Measurements from ENCODE around the gene ATAD2B.
A peak's percentile ranks its signal among the peaks of the same experiment; 100 is the strongest.
"Not testable (repeated sequence)": the region's sequence is repeated elsewhere in the genome, so short reads cannot be mapped to it uniquely, and the experiment has no call there.

ATAD2B gene

DNA sequence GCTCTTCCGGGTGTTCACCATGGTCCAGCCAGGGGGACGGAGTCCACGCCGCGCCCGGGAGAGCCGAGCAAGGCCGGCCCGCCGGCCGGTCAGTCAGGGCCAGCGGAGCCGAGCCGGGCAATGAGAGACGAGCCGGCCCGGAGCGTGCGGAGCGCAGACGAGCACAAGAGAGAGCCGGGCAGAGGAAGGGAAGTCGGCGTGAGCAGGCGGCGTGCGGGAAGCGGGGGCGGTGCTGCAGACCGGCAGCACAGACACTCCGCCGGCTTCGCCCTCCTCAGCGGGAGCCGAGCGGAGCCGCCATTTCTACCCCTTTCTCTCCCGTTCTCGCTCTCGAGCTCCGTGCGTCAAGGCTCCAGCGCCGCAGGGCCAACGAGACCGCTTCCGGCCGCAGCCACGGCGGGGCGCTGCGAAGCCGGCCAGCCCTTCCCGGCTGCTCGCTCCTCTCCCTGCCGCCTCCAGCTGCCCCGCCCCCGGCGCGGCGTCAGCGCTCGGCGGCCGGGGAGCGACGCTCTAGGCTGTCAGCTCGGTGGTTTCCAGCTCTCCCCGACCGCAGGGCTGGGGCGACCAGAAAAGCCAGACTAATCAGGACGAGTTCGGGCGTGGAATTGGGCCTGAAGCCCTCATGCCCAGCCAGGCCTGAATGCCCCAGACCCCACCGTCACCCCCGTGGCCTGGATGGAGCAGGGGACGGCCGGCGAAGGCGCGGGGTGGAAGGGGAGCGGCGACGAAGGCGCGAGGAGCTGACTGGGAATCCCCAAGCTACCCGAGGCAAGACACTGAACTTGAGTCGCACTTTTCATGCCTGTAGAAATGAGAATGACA is at the start of gene ATAD2B:
Gene ATAD2B (minus strand): TSS at position 374 of the 822 bp plus-strand sequence. CDS start 353 bp downstream, at position 21.
- DNase-seq: peak; percentile 89 to 93

DNA sequence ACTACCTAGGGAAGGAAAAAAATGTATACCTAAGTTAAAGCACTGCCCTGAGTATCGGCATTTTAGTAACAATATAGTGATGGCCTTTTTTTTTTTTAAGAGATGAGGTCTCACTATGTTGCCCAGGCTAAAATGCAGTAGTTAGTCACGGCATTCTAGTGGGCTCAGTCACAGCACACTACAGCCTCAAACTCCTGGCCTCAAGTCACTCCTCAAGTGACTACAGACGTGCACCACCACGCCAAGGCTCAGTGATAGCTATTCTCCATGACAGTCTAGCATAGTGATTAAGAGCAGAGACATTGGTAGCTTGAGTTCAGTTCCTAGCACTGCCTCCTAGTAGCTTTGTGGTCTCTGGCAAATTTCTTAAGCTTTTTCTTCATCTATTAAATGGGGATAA is 40.9 kb upstream of the ATAD2B start:
- no peak for DNase-seq

DNA sequence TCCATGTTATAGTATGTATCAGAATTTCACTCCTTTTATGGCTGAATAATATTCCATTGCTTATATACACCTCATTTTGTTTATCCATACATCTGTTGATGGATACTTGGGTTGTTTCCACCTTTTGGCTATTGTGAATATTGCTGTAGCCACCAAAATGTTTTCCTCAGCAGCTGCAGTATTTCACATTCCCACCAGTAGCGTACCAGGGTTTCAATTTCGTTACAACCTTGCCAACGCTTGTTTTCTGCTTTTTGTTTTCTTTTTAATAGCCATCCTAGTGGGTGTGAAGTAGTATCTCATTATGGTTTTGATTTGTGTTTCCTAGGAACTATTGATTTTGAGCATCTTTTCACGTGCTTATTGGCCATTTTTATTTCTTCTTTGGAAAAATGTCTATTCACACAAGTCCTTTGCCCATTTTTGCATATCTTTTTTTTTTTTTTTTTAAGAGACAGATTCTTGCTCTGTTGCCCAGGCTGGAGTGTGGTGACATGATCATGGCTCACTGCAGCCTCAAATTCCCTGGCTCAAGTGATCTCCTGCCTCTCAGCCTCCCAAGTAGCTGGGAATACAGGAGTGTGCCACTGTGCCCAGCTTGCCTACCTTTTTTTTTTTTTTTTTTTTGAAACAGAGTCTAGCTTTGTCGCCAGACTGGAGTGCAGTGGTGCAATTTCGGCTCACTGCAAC is 27.5 kb upstream of the ATAD2B start:
- DNase-seq: no peak

DNA sequence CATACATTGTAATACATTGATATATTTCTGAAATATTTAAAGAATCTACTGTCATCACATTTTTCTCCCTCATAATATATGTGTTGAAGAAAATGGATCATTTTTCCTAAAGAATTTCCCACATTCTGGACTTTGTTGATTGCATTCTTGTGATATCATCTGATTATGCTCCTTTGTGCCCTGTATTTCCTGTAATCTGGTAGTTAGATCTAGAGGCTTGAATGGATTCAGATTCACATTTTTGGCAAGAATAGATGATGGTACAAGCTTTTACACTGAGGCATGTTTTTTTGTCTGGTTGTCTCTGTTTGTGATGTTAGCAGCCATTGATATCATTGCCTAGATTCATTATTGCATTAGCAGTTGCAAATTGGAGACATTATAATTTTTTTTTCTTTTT is 26.7 kb upstream of the ATAD2B start:
- no peak for DNase-seq

DNA sequence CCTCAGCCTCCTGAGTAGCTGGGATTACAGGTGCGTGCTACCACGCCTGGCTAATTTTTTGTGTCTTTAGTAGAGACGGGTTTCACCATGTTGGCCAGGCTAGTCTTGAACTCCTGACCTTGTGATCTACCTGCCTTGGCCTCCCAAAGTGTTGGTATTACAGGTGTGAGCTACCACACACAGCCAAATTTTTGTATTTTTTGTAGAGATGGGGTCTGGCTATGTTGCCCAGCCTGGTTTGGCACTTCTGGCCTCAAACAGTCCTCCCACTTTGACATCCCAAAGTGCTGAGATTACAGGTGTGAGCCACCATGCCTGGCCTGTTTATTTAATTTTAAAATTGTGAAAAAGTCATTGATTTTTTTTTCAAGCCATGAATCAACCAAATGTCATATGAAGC is 25.6 kb upstream of the ATAD2B start:
- DNase-seq: not testable (repeated sequence)

DNA sequence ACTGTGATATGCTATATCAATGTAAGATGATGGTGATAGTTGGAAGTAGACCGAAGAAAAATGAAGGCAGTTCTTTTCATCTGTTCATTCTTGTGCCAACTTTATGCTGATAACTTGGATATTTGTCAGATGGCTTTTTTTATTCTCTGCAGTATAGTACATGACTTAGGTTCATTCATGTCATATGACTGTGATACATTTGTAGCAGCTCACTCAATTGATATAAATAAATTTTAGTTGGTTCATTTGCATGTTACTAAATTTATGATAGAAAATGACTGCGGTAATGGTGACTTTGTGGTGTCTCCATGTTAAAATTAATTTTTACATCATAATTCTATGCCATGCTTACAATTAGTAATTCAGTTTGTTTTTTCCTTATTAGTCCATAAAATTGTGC is 20.4 kb upstream of the ATAD2B start:
- DNase-seq: no peak

DNA sequence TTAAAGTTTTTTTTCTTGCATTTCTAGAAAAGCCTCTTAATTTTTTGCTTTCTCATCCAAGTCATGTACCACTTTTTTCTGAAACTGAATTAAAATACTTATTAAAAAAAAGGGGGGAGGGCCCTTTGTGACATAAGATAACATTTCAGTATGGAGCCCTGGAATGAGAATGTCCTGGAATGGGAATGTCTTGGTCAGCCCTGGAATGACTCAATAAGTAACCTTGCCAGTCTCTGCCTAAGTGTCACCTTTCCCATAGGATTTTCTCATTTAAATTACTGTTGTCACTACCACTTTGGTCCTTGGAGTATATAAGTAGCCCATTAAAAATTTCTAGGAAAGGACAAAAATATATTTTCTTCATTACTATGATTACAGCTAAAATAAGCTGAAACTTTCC is 18.1 kb upstream of the ATAD2B start:
- no peak for DNase-seq

DNA sequence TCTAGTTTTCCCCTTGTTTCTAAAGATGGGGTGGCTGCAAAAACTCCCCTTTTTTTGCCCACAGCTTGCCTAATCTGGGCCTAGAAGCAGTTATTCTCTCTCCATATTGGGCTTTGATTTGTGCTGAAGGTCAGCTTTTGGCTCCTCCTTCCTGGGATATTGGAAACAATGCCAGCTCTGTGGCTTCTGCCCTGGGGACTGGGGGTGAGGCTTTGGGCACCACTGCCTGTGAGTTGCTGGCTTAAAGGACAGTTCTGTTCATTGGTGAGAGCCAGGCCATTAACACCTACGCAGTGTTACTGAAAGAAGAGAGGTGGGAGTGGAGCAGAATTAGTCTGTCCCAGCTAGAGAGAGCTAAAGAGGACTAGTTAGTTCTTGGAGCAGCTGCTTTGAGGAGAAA is 17.6 kb upstream of the ATAD2B start:
- no peak for DNase-seq

DNA sequence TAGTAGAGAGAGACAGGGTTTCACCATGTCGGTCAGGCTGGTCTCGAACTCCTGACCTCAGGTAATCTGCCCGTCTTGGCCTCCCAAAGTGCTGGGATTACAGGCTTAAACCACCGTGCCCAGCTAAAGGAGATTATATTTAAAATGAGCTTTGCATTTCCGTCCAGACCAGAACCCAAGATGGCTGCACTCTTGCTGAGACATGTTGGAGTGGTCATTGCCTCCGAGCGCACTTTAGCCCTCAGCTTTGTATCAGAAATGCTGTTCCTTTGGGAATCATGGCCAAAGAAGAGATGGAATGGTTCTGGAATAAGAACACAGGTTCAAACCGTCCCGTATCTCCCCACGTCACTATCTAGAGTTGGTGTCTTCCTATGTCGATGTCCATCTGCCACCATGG is 16.7 kb upstream of the ATAD2B start:
- DNase-seq: no peak

DNA sequence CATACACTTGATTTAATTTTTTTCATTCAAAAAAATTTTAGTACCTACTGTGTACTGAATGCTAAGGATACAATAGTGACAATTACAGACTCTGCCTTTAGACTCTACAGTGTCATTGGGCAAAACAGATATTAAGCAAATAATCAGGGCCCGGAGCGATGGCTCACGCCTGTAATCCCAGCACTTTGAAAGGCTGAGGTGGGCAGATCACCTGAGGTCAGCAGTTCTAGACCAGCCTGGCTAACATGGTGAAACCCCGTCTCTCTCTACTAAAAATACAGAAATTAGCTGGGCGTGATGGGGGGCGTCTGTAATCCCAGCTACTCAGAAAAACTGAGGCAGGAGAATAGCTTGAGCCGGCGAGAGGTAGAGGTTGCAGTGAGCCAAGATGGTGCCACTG is 14.7 kb upstream of the ATAD2B start:
- DNase-seq: no peak

DNA sequence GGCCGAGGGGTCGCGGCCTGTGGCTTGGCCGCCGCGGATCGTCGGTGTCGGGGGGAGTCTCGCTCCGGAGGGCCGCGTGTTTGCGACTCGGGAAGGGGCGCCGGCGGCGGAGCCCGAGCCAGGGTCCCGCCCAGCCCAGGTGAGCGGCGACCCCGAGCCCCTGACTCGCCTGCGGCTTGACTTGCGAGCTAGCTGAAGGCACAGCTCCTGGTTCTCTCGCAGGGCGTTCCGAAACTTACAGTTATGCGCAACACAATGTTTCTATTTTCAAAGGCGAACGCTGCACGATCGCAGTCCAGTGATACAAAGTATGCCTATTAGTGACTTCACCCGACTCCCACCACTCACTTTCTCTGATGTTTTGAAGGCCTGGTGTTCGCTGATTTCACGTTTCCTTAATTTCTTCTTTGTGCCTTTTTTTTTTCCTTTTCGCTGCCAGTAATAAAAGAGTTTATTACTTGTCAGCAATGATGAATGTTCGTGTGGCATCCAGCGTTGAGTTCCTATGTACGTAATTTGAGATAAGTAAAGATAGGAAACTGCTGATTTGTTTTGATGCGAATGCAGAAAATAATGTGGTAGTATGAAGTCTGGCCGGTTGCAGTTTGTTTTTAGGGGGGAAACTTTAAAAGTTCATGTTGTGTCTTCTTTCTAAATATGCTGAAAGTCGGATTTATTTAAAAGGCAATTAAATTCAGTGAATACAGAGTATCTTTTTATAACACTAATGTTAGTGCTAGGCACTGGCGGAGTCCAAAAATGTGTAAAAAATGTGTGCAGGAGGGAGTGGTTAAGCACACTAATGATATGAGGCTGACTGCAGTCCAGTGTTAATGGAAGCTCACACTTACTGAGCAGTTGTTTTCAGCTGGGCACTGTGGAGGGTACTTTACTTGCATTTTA is 14.0 kb upstream of the ATAD2B start:
- DNase-seq: no peak

DNA sequence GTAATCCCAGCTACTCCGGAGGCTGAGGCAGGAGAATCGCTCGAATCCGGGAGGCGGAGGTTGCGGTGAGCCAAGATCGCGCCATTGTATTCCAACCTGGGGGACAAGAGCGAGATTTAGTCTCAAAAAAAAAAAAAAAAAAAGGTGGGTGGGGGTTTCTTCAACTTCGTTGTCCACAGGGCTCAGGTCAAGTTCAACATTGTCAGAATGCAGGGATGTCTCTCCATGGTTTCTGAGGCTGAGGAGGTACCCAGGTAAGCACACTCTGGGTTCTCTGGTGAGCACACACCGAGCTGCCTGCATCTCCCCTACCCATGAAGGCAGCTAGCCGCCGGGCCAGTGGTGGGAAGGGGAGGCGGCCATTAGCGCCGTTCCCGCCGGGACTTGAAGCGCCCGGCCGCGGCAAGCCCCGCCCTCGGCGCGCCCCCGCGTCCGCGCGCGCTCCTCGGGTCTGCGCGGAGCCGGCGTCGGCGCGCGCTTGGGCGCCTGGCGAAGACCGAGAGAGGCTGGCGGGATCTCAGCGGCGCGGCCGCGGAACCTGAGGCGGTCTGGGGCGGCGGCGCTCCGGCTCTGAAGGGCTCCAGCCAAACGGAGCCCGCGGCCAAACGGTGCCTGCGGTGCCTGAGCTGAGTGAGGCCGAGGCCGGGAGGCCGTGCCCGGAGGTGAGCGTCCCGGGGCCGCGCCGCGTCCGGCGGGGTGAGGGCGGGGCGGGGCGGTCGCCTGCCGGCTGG is 13.2 kb upstream of the ATAD2B start, which contains the start of gene UBXN2A:
Gene UBXN2A (plus strand): TSS at position 477 of the 731 bp plus-strand sequence. CDS start 17,852 bp downstream, outside the sequence.
- DNase-seq: peak; percentile 69 to 73

DNA sequence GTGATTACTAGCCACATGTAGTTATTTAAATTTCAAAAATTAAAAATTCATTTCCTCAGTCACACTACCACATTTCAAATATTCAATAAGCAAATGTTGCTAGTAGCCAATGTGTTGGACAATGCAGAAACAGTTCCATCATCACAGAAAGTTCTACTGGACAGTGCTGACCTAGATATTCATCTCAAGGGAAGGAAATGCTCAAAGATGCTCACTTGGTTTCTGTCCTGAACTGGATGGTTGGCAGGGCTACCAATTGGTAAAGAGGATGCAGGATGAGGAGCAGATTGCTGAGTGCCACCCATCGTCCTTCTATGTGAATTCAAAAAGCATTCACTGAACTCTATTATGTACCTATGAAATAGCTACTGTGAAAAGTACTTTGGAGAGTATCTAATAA is 7.3 kb upstream of the ATAD2B start:
- no peak for DNase-seq

DNA sequence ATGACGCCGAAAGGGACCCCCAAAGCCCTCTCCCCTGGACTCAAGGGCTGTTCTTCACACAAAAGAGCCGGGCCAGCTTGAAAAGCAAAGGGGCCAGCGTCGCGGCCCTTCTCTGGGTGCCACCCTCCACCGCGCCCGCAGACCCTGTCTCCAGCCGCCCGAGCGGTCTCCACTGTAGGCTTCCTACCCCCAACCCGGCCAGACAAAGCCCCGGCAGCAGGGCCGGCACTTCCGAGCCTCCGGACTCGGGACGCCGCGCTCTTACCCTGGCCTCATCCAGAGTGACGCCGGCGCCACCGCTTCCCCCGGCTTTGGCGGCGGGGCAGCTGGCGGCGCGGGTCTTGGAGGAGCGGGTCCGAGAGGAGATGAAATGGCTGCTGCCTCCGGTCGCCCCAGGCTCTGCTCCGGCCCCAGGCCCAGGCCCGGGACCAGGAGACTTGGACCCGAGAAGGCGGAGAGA is 603 bp downstream of the ATAD2B start:
- DNase-seq: peak; percentile 31

DNA sequence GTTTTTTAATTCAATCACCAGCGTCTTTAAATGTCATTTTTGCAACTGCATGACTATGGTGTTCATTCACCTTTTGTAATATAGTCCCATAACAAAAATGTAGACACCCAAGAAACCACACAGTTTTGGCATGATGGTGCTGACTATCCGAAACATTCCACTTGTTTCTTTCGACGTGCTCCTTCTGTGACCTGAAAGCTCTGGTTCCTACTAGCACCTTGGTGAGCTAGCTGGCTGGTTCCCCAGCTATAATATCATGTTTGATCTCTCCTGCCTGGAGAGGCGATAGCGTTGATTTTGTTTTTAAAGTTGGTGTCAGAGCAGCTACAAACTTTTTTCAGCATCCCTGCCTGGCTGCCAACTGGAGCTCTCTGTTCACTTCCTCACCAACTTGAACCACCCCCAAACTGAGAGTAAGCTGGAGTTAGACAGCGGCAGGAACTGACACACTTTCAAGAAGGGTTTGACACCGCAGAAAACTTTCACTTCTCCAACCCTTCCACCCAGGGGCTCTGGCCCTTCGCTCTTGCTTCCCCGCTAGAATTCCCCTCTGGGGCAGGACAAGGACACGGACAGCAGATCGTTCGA is 1.1 kb downstream of the ATAD2B start:
- peak; percentile 48 to 51 for DNase-seq

DNA sequence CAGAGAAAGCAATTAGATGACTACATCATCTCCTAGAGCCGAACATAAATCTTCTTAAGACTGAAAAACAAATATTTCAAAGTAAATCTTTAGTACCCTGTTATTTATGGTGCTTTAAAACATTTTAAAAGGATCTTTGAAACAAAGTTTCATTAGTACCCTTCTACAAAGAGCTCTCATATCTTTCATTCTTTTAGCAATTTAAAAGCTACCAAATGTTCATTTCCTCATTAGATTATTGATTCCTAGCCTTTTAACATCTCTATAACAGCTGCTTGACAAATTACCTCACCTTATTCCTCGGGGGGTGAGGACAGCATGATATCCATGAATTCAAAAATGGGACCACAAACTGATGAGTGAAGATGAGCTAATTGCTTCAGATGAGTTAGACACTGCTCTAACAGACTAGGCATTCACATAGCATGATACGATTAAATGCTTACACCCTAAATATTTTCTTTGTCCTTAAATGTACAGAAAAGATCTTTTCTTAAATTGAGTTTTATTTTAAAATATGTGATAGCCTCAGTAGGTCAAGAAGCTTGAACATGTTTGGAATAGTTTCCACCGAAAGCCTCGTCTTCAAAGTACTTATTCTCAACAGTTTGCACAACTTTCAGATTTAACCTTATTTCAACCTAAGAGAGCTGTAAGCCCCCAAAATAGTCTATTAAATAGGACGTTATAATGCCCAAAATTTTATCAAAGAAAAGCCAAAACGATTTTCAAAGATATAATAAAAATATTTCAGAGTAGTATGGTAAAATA is 2.1 kb downstream of the ATAD2B start:
- no peak for DNase-seq

DNA sequence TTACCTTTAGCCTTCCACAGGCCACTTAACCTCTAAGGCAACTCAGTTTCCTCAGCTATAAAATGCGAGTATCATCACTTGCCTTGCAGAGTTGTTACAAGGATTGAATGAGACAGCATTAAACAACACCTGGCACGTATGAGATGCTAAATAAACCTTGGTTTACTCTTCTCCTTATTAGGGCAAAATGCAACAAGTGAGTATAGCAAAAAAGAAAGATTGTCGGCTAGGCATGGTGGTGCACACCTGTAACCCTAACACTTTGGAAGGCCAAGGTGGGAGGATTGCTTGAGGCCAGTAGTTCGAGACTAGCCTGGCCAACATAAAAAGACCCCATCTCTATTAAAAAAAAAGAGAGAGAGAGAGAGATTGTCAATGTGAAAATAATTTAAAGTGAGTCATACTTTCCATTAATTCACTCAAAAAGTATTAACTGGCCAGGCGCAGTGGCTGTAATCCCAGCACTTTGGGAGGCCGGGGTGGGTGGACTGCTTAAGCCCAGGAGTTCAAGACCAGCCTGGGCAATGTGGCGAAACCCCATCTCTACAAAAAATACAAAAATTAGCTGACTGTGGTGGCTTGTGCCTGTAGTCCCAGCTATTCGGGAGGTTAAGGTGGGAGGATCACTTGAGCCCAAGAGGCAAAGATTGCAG is 8.0 kb downstream of the ATAD2B start:
- no peak for DNase-seq

DNA sequence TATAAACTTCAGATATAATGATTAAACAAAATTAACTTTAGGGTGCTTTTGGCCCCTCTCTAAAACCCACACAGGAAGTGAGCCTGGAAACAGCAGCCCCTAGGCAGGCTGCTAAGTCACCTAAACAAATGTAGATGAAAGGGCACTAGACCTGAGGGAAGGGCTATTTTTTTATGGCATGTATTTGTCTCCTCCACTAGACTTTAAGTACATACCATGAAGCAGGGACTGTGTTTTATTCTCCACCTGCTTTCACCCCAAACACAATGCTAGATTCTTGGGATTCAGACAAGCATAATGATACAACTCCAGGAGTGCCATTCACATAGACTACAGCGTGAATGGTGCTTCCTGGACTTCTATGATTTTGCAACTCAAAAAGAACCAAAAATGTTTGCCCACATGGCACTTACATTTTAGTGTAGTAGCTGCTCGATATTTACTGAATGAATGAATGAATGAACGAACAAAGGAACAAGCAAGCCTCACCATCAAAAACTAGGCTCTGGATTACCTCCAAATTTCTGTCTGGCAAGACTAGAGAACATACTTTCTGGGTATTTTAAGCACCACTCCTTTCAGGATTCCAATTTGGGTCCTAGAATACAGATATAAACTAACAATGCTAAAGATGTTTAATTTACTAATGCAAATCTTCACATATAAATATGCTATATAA is 10.1 kb downstream of the ATAD2B start:
- no peak for DNase-seq

DNA sequence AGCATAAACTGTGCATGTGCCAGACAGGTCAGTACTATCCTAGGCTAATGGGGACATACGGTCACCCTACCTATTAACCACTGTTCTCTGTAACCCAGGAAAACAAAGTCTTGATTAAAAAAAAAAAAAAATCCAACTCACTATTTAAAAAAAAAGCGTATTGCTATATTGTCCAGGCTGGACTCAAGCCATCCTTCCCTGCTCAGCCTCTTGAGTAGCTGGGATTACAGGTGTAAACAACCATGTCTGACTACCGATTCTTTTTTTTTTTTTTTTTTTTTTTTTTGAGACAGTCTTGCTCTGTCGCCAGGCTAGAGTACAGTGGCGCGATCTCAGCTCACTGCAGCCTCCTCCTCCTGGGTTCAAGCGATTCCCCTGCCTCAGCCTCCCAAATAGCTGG is 11.6 kb downstream of the ATAD2B start:
- no peak for DNase-seq

DNA sequence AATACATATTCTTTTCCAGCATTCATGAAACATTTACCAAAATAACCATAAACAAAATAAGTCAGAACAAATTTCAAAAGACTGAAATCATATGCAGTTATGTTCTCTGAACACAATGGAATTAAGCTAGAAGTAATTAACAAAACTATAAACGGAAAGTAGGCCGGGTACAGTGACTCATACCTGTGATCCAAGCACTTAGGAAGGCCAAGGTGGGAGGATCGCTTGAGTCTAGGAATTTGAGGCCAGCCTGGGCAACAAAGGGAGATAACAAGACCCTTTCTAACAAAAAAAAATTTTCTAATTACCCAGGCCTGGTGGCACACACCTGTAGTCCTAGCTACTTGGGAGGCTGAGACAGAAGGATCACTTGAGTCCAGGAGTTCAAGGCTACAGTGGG is 14.9 kb downstream of the ATAD2B start:
- DNase-seq: no peak
